ENCODE data around the gene SETD9. TPM values are rescaled to one million over a fixed set of nuclear protein-coding genes. Genes with fewer than 3 reads are reported as not detected.

Gene SETD9
- total RNA-seq, 2 experiments from 2014 or later: 7.0 to 8.9 TPM

DNA sequence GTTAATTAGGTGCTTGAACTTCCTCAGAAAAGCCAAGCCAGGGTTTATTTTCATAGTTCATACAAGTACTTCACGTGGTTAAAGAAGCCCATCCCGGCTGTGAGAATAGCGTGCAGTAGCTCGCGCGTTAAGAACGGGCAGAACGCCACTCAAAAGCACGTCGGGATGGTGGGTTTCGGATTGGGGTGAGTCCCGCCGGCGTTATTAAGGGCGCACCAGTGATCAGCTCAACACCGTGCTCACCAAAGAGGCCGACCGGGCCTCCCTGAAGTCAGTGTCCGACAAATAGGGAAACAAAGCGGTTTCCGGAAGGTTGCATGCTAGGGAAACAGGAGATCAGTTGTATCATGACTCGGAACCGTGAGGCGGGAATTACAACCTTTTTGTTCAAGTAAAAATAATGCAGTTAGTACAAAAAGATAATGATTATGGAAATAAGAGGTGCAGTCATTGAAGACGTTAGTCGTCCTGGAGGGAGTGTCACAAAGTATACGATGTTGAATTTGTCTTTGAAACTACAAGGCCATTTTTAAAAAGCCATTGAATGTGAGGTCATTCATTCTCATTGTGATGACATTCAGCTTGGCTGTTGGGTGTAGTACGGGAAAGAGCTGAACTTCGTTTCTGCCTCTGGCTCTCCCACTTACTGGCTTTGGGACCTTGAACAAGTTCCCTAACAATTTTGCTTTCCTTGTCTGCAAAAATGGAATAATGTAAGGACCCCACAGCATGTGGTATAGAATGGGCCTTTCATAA is 992 bp downstream of the SETD9 start:
- DNase-seq (no peak), ATAC-seq (ENCODE audit: low read depth) (no peak)
- Mint-ChIP-seq H3K9me3 (no peaks in the 10 kb centered on the region), H3K4me3 (peak overlapping the region; percentile 96), H3K36me3 (peaks cover 6% of the 10 kb centered on the region), H3K27me3 (peaks cover 9% of the 10 kb centered on the region), H3K4me1 (peaks cover 18% of the 10 kb centered on the region), H3K27ac (peak overlapping the region; percentile 79)
- POLR2A ChIA-PET: interaction anchor here (1.2 to 2.9 kb wide), 4 partner anchors 10 to 263 kb away, joined by 4 to 15 read pairs (median 10); partner anchors contain the start of gene GPBP1

GRCh38 chr5:56913766-56914165 is 4.4 kb downstream of the SETD9 start:
- POLR2A ChIA-PET: interaction anchor here (0.7 kb wide), 2 partner anchors 172 to 260 kb away, joined by 4 read pairs; no protein-coding TSS in a partner anchor
- Mint-ChIP-seq H3K4me3 (no peak overlapping the region), H3K27me3 (no peaks in the 10 kb centered on the region), H3K4me1 (peaks cover 20% of the 10 kb centered on the region), H3K9me3 (no peaks in the 10 kb centered on the region), H3K27ac (no peak overlapping the region), H3K36me3 (peaks cover 10% of the 10 kb centered on the region)
- ATAC-seq (ENCODE audit: low read depth) (no peak), DNase-seq (no peak)

- Mint-ChIP-seq H3K4me1 (peaks cover 18% of the 10 kb centered on the region), H3K36me3 (peaks cover 12% of the 10 kb centered on the region), H3K9me3 (no peaks in the 10 kb centered on the region), H3K27ac (no peak overlapping the region), H3K4me3 (no peak overlapping the region), H3K27me3 (no peaks in the 10 kb centered on the region)
- POLR2A ChIA-PET: no interaction called here
- ATAC-seq (ENCODE audit: low read depth) (no peak), DNase-seq (no peak)
These were observed 5.3 kb downstream of the SETD9 start for GRCh38 chr5:56914678-56915077.

DNA sequence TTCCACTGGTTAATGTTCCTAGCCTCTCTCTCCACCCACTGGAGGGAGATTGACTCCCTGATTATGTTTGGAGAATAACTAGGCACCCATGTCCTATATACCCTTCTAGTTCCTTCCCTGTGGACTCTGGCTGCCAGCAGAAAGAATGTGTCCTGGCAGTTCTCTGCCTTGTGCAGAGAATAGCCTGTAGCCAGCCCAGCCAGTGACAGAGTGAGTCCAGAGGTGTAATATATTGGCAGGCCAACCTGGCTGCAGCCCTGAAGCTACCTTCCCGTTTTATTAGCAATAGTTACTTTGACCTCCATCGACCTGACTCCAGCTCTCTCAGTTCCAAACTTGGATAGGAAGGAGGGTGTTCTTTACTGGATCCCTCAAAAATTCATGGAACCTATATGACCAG is 8.1 kb downstream of the SETD9 start:
- Mint-ChIP-seq H3K9me3 (no peaks in the 10 kb centered on the region), H3K4me1 (peaks cover 9% of the 10 kb centered on the region), H3K36me3 (peaks cover 16% of the 10 kb centered on the region), H3K27me3 (no peaks in the 10 kb centered on the region), H3K27ac (no peak overlapping the region), H3K4me3 (no peak overlapping the region)
- DNase-seq (no peak), ATAC-seq (ENCODE audit: low read depth) (no peak)
- POLR2A ChIA-PET: no interaction called here

DNA sequence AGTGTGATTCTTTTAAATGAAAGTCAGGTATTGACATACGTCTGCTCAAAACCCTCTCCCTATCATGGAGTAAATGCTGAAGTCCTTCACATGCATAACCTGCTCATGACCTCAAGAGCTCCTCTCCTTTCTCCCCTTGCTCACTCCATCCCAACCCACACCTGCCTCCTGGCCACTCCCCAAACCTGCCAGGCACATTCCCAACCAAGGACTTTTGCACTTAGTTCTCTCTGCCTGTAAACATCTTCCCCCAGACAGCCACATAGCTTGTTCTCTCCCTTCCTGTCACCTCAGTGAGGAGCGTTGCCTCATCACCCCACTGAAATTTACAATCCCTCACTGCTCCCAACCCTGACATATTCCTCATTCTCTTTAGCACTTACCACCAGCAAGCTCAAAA is 8.7 kb downstream of the SETD9 start:
- H3K36me3 Mint-ChIP-seq: peaks cover 14% of the 10 kb centered on the region
- no peak for ATAC-seq (ENCODE audit: low read depth)

GRCh38 chr5:56919942-56920662 is 10.7 kb downstream of the SETD9 start:
- H3K9me3 Mint-ChIP-seq: no peaks in the 10 kb centered on the region
- H3K36me3 Mint-ChIP-seq: peaks cover 18% of the 10 kb centered on the region
- peaks cover 9% of the 10 kb centered on the region for H3K4me1 Mint-ChIP-seq
- DNase-seq: no peak
- H3K27me3 Mint-ChIP-seq: no peaks in the 10 kb centered on the region
- POLR2A ChIA-PET: interaction anchor here (1.9 kb wide), 1 partner anchor 10 kb away, joined by 6 read pairs; no protein-coding TSS in a partner anchor
- no peak overlapping the region for H3K4me3 Mint-ChIP-seq
- no peak for ATAC-seq (ENCODE audit: low read depth)
- no peak overlapping the region for H3K27ac Mint-ChIP-seq

More for the DNA sequence above, 8.7 kb downstream of the SETD9 start:
- no peaks in the 10 kb centered on the region for H3K27me3 Mint-ChIP-seq
- H3K9me3 Mint-ChIP-seq: no peaks in the 10 kb centered on the region
- POLR2A ChIA-PET: no interaction called here
- H3K4me1 Mint-ChIP-seq: peaks cover 9% of the 10 kb centered on the region
- H3K27ac Mint-ChIP-seq: no peak overlapping the region
- no peak for DNase-seq
- no peak overlapping the region for H3K4me3 Mint-ChIP-seq

DNA sequence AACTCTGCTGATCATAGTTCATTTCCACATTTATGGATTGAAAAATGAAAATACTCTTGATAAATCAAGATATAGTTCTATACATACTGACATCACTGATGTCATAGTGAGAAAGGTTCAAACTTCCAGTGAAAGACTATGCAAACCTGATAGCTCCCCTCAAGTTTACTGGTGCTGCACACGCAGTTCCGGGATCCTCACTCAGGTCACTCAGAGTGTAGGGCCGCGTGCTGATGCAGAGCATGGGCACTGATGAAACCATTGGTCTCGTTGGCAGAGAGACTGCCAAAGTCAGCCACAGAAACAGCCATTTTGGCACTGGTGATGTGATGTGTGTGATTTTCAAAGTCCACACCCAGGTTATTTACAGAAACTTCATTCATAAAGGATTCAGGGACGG is 13.5 kb downstream of the SETD9 start:
- H3K36me3 Mint-ChIP-seq: peaks cover 23% of the 10 kb centered on the region

GRCh38 chr5:56934325-56934724 is 24.9 kb downstream of the SETD9 start:
- no peaks in the 10 kb centered on the region for H3K27me3 Mint-ChIP-seq
- DNase-seq: no peak
- peaks cover under 1% of the 10 kb centered on the region for H3K4me1 Mint-ChIP-seq
- H3K4me3 Mint-ChIP-seq: no peak overlapping the region
- H3K27ac Mint-ChIP-seq: no peak overlapping the region
- POLR2A ChIA-PET: no interaction called here
- H3K36me3 Mint-ChIP-seq: peaks cover 24% of the 10 kb centered on the region
- no peaks in the 10 kb centered on the region for H3K9me3 Mint-ChIP-seq
- ATAC-seq (ENCODE audit: low read depth): no peak

More for the DNA sequence above, 13.5 kb downstream of the SETD9 start:
- POLR2A ChIA-PET: no interaction called here
- ATAC-seq (ENCODE audit: low read depth) (no peak), DNase-seq (no peak)
- Mint-ChIP-seq H3K4me1 (peaks cover 9% of the 10 kb centered on the region), H3K27me3 (no peaks in the 10 kb centered on the region), H3K4me3 (no peak overlapping the region), H3K27ac (no peak overlapping the region), H3K9me3 (no peaks in the 10 kb centered on the region)

DNA sequence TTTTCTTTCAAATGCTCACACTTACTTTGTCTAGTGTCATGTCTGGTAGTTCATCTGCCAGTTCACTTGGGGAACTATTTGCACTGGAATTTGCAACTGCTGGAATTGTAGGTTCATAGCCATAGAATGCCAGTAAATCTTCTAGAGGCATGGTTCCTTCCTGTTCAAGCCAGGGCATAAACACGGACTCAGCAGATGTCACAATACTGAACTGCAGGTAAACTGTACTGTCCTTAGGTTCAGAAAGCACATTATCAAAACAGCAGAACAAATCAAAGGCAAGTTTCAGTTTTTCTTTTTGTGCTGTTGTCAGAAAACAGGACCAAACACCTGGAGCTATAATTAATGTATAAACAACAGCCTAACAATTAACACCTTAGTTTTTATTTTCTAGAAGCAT is 29.5 kb downstream of the SETD9 start:
- ATAC-seq (ENCODE audit: low read depth) (no peak), DNase-seq (no peak)
- POLR2A ChIA-PET: no interaction called here
- no peak overlapping the region for H3K27ac Mint-ChIP-seq
- H3K4me3 Mint-ChIP-seq: no peak overlapping the region
- H3K27me3 Mint-ChIP-seq: no peaks in the 10 kb centered on the region
- no peaks in the 10 kb centered on the region for H3K9me3 Mint-ChIP-seq
- H3K36me3 Mint-ChIP-seq: peaks cover 35% of the 10 kb centered on the region
- H3K4me1 Mint-ChIP-seq: peaks cover 3% of the 10 kb centered on the region

DNA sequence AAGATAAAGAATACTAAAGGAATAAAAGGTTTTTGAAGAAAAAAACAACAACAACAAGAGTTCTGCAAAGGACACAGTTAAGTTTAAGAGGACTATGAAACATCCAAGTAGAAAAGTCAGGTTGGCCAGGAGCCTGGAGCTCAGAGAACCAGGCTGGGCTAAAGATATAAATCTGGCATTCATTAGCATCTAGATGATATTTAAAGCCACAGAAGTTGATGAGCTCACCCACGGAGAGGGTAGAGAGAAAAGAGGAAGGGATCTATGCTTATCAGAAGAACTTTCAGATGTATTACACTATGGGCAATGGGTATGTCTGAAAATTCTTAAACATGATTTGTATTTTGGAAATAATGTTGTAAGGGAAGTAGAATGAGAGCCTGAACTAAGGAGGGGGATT is 32.6 kb downstream of the SETD9 start:
- POLR2A ChIA-PET: no interaction called here
- no peaks in the 10 kb centered on the region for H3K27me3 Mint-ChIP-seq
- H3K36me3 Mint-ChIP-seq: peaks cover 28% of the 10 kb centered on the region
- no peak overlapping the region for H3K4me3 Mint-ChIP-seq
- H3K27ac Mint-ChIP-seq: no peak overlapping the region
- H3K9me3 Mint-ChIP-seq: no peaks in the 10 kb centered on the region
- ATAC-seq (ENCODE audit: low read depth) (no peak), DNase-seq (no peak)
- peaks cover 3% of the 10 kb centered on the region for H3K4me1 Mint-ChIP-seq

DNA sequence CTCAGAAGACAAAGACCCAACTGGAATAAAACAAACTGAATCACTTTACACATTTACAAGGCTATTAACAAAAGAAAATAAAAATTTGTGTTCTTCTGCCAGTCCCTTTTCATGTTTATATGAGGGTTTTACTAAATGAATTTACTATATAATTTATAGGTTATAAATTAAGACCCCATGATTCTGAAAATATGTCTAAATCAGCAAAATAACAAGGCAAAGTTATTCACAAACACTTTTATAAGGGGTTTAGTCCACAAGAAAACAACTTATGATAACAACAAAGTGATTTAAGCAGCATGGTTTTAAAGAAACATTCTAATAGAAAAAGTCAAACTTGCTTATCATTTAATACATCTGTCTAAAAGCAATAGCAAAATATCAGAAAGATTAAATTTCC is 37.7 kb downstream of the SETD9 start:
- Mint-ChIP-seq H3K27ac (no peak overlapping the region), H3K4me1 (peaks cover 14% of the 10 kb centered on the region), H3K36me3 (peaks cover 17% of the 10 kb centered on the region), H3K4me3 (no peak overlapping the region), H3K9me3 (no peaks in the 10 kb centered on the region), H3K27me3 (no peaks in the 10 kb centered on the region)
- ATAC-seq (ENCODE audit: low read depth): no peak
- POLR2A ChIA-PET: no interaction called here
- no peak for DNase-seq

DNA sequence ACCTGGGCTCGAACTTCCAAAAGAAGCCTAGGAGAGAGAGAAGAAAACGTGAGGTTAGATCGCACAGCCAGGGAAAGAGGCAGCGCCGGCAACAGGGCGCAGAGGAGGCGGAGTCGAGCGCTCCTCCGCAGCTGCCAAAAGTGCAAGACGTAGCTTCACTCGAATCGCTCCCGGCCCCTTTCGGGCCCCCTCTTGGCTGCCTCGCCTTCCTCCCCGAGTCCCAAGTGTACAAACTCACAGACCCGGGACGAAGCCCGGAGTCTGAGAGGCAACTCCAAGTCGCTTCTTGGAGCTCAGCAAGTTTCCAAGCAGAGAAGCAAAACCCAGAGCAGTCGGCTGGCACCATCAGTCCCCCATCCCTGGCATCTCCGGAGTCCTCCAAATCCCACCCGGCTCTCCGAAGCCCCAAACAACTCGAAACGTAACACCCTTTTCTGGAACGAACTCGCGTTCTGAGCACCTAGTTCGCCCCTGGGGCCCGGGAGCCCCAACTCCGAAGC is 41.3 kb downstream of the SETD9 start:
- no peaks in the 10 kb centered on the region for H3K9me3 Mint-ChIP-seq
- H3K27ac Mint-ChIP-seq: peak overlapping the region; percentile 74
- DNase-seq: peak; percentile 63
- POLR2A ChIA-PET: interaction anchor here (0.8 to 2.2 kb wide), 5 partner anchors 40 to 225 kb away, joined by 3 to 13 read pairs (median 5); partner anchors contain the start of genes GPBP1 and SETD9
- ATAC-seq (ENCODE audit: low read depth): peak; percentile 53
- H3K36me3 Mint-ChIP-seq: peaks cover 1% of the 10 kb centered on the region
- peak overlapping the region; percentile 89 for H3K4me3 Mint-ChIP-seq
- peaks cover 28% of the 10 kb centered on the region for H3K27me3 Mint-ChIP-seq
- H3K4me1 Mint-ChIP-seq: peaks cover 14% of the 10 kb centered on the region

- no peaks in the 10 kb centered on the region for H3K9me3 Mint-ChIP-seq
- H3K36me3 Mint-ChIP-seq: peaks cover 1% of the 10 kb centered on the region
- ATAC-seq (ENCODE audit: low read depth): peak; percentile 43
- peak overlapping the region; percentile 89 for H3K4me3 Mint-ChIP-seq
- POLR2A ChIA-PET: interaction anchor here (0.8 to 2.2 kb wide), 5 partner anchors 41 to 224 kb away, joined by 3 to 13 read pairs (median 5); partner anchors contain the start of genes GPBP1 and SETD9
- H3K27me3 Mint-ChIP-seq: peaks cover 33% of the 10 kb centered on the region
- H3K27ac Mint-ChIP-seq: peak overlapping the region; percentile 74
- H3K4me1 Mint-ChIP-seq: peaks cover 14% of the 10 kb centered on the region
- peak; percentile 61 for DNase-seq
These were observed 41.9 kb downstream of the SETD9 start for GRCh38 chr5:56951126-56951945.

All from activated naive CD8-positive, alpha-beta T cell treated with anti-CD3 and anti-CD28 coated beads, Interleukin-2, amount 10 ng/mL, durations not matched to agents 7 days and 5 days (primary cell).